HG02623 (cell line): ENCODE data around the gene TRUB1.
"Not testable (repeated sequence)": the region's sequence is repeated elsewhere in the genome, so short reads cannot be mapped to it uniquely, and the experiment has no call there.

Experiments
- ATAC-seq: cut with Tn5 transposase; IDR thresholded peaks from one replicate; pipeline ENCODE4 v1.9.1; 2021; ENCODE audit warnings: moderate library complexity; ENCODE audit not compliant: unreplicated experiment

TRUB1 gene

GRCh38 chr10:114923551-114923950 is 14.4 kb upstream of the TRUB1 start:
- ATAC-seq, result no peak

DNA sequence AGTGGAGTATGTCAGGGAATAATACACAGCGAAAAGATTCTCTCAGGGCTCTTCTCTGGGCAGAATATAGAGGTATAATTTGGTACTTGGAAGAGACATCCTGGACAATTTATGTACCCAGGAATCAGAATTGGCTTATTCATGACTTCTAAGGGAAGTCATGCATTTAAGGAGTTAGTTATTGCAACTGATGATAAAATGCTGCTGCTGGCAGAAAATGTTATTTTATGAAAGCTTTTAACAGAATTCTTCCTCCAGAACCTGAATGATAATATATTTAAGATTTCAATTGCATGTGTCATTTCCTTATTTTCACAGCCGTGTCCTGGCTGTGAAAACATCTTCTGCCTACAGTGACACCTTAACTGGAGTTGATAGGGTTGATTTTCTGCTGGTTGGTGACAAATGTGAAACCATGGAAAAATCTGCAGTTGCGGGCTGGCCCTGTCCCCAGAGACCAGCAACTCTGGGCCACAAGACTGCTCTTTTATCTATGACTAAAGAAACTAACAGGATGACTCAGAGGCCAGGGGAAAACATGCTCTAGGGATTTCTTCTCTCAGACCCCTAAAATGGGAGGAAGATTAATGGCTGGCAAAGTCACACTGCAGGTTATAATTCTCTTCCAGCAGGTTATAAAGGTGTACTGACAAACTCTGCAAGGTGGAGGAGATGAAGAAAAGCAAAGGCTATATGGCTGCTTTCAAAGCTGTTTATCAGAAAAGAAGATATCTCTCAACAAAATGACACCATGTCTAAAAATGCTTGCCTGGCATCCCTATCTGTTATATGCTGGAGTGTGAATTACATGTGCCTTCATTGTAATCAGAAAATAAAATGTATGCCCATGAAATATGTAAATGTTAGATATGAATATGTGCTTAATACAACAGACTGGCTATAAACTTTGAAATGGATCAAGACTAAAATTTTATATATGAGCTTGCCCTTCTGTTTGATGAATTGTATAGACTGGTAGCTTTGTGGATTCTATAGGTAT is 12.1 kb upstream of the TRUB1 start:
- ATAC-seq, result peak; percentile 92

DNA sequence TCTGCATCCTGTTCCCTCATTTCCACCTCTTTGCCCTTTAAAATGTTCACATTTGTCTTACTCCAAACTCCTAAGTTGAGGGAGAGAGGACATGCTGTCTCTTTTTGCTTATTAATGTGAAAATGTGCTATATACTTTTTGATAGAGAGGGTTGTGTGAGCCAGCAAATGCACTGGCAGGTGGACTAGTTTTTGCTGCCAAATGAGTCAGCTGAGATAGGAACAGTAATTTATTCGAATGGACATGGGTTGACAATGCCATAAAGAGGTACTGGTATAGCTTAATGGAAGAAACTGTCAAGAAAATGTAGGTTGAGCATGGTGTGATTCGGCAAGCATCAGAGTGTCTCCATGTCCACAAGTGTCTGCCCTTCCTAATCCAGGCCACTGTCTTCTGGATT is 9.2 kb upstream of the TRUB1 start:
- no peak for ATAC-seq

DNA sequence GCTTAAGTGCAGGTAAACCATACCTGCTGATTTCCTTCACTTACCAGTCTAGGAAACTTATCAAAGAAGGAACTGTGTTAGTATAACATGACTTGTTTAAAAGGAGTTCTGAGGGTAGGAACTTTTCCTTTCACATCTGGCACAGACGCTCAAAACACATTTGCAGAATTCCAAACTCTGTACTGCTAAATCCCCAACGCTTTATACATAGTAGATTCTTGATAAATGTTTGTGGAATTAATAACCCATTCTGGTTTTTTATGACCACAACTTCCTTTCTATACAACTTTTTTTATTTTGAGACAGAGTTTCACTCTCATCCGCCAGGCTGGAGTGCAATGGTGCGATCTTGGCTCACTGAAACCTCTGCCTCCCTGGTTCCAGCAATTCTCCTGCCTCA is 7.7 kb upstream of the TRUB1 start:
- no peak for ATAC-seq

GRCh38 chr10:114931072-114931679 is 6.8 kb upstream of the TRUB1 start:
- ATAC-seq, result no peak

- ATAC-seq, result no peak
Measured at GRCh38 chr10:114932225-114932624, 5.8 kb upstream of the TRUB1 start.

DNA sequence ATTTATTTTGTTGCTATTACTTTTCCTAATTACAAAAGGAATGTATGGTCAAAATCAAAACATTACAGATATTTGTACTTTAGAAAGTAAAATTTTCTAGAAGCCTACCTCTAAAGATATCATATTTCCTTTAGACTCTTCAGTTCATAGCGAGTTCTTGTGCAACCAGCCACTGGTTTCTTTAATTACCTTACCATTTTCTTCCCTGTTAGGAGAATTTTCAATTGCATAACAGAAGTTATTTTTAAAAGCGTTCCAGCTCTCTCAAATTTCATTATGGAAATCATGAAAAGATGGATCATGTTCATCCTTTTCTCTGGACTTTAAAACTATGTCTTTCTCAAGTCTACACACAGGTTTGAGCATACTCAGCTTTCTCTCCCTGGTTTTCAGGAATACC is 5.0 kb upstream of the TRUB1 start:
- ATAC-seq, result no peak

DNA sequence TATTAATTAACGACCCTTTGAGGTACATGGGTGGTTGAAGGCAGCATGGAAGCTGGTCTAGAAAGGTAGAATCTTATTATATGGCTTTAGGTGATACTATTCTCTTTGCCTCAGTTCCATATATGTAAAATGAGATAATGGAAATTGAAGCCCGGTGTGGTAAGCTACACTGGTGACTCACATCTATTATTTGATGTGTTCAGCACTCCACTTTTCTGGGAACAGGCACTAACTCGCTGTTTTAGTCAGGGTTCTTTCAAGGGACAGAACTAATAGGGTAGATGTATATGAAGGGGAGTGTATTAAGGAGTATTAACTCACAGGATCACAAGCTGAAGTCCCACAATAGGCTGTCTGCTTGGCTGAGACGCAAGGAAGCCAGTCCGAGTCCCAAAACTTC is 4.4 kb upstream of the TRUB1 start:
- ATAC-seq, result no peak

- ATAC-seq, result not testable (repeated sequence)
Measured at GRCh38 chr10:114933995-114934394, 4.0 kb upstream of the TRUB1 start.

DNA sequence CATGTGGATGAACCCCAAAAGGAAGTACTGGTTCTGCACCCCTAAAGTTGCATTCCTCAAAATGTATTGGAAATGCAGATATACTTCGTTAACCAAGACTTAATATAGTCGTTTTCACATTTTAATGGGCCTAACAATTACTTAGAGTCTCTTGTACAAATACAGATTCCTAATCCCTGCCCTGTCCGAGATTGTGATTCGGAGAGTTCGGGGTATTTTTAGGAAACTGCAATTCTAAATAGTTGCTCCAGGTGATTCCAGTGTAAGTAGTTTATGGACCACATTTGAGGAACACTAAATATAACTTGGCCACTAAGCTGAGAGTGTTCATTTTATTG is 830 bp downstream of the TRUB1 start:
- ATAC-seq, result no peak

DNA sequence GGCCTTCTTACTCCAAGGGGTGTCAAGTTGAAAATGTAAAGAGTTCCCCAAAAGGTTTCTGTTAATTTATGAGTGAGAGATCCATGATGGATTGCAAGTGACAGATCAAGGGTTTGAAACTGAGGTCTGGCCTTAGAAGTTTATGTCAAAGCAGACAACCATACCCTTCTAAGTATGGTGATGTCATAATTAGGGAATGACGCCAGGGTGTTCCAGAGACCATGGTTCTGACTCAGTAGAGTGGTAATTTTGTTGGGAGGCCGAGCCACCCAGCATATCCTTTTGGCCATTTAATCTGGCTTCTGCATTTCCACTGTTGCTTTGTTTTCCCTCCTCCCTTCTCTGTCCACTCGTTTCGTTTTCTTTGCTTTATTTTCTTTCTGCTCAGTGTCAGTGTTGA is 2.7 kb downstream of the TRUB1 start:
- ATAC-seq, result no peak

GRCh38 chr10:114943000-114943399 is 5.0 kb downstream of the TRUB1 start:
- ATAC-seq, result no peak

- peak; percentile 58 for ATAC-seq
Measured at GRCh38 chr10:114953047-114953446, 15.1 kb downstream of the TRUB1 start.

- no peak for ATAC-seq
Measured at GRCh38 chr10:114955984-114956383, 18.0 kb downstream of the TRUB1 start.

- ATAC-seq, result no peak
Measured at GRCh38 chr10:114956466-114956865, 18.5 kb downstream of the TRUB1 start.

DNA sequence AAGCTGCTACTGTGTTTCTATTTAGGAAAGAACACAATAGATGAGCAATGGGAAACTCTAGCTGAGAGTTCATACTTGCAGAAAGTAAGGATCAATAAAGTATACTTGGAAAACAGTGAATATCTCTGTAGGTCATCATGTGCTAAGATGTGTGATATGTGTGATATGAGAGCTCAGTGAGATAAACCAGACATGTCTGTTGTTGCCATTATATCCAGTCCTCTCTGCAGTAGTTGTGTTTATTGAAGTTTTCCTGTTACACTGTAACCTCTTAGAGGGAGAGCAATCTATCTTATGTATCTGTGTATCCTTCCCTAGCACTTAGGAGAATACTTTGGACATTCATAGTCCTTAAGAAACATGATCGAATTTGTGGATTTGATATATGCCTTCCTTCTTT is 19.1 kb downstream of the TRUB1 start:
- no peak for ATAC-seq

- no peak for ATAC-seq
Measured at GRCh38 chr10:114957673-114958072, 19.7 kb downstream of the TRUB1 start.

DNA sequence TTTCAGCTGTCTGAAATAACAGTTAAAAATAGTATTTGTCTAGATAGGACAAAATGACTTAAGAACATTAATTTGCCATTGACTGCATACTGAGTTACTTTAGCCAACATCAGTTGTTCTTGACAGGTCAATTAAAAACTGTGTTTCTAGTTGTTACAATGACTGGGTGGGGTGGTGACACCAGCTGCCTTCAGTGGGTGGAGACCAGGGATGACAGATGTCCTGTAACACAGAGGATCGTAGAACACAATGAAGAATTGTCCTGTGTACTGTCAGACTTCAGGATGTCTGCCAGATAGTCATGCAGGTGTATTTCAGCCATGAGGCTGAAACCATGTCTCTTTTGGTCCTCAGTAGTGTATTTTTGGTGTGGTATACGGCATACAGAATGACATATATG is 24.4 kb downstream of the TRUB1 start:
- ATAC-seq, result no peak

- no peak for ATAC-seq
Measured at GRCh38 chr10:114963908-114964307, 25.9 kb downstream of the TRUB1 start.

GRCh38 chr10:114967071-114967470 is 29.1 kb downstream of the TRUB1 start:
- ATAC-seq, result no peak

DNA sequence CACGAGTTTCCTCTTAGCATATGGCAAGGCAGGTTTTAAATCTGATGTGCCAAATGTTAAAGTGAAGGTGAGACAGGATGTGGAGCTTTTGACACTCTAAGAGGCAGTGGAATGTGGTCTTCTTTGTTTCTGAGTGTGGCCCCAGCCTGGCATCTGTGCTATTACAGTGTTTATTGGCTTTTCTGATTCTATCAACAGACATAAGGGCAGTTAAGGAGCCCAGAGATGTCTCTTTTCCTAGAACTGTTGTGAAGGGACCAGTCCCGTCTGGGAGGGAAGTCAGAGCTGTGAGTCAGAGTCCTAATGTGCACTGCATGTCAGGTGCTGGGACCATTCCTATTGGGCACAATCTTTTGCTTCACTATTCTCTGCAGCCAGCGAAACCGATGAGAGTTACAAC is 32.5 kb downstream of the TRUB1 start:
- no peak for ATAC-seq

GRCh38 chr10:114973306-114973705 is 35.3 kb downstream of the TRUB1 start:
- no peak for ATAC-seq
